NCI-H526 (cell line): Measurements from ENCODE around the gene ZNHIT1.

Source experiments
- DNase-seq, 2 experiments: peaks; one replicate each; lab custom pipeline; 2025; lab: John Stamatoyannopoulos, UW

Gene ZNHIT1

GRCh38 chr7:101217388-101218235 lies at the start of gene ZNHIT1, which contains the start of gene PLOD3:
Gene ZNHIT1 (plus strand): TSS chr7:101218165. CDS start chr7:101218196, 31 bp downstream.
Gene PLOD3 (minus strand): TSS chr7:101217581. CDS start chr7:101217274, 307 bp downstream.
- peak; percentile 98 to 99 for DNase-seq

- no peak for DNase-seq
Measured at GRCh38 chr7:101168412-101169049, 49.4 kb upstream of the ZNHIT1 start.

- no peak for DNase-seq
Measured at GRCh38 chr7:101169110-101169837, 48.7 kb upstream of the ZNHIT1 start.

GRCh38 chr7:101169838-101170551 lies 48.0 kb upstream of the ZNHIT1 start:
- peak in 1 of 2 experiments; percentile 75 for DNase-seq

GRCh38 chr7:101170617-101171441 lies 47.1 kb upstream of the ZNHIT1 start:
- DNase-seq = no peak

- DNase-seq = no peak
Measured at GRCh38 chr7:101171442-101171837, 46.5 kb upstream of the ZNHIT1 start.

GRCh38 chr7:101172005-101172853 lies 45.7 kb upstream of the ZNHIT1 start:
- peak; percentile 60 to 76 for DNase-seq

GRCh38 chr7:101172854-101173751 lies 44.9 kb upstream of the ZNHIT1 start:
- DNase-seq = peak in 1 of 2 experiments; percentile 37

- DNase-seq = peak in 1 of 2 experiments; percentile 47
Measured at GRCh38 chr7:101173752-101174244, 44.2 kb upstream of the ZNHIT1 start.

- no peak for DNase-seq
Measured at GRCh38 chr7:101174322-101174854, 43.6 kb upstream of the ZNHIT1 start.

- no peak for DNase-seq
Measured at GRCh38 chr7:101175664-101176063, 42.3 kb upstream of the ZNHIT1 start.

GRCh38 chr7:101177644-101178043 lies 40.3 kb upstream of the ZNHIT1 start:
- DNase-seq = no peak

- peak in 1 of 2 experiments; percentile 50 for DNase-seq
Measured at GRCh38 chr7:101179117-101179516, 38.8 kb upstream of the ZNHIT1 start.

GRCh38 chr7:101179713-101180112 lies 38.3 kb upstream of the ZNHIT1 start:
- no peak for DNase-seq

- DNase-seq = no peak
Measured at GRCh38 chr7:101180130-101180755, 37.7 kb upstream of the ZNHIT1 start, which contains the start of gene NAT16. Gene NAT16 (minus strand): TSS chr7:101180293. CDS start chr7:101174807, 5,486 bp downstream.

GRCh38 chr7:101185258-101185839 lies 32.6 kb upstream of the ZNHIT1 start:
- no peak for DNase-seq

- DNase-seq = no peak
Measured at GRCh38 chr7:101186194-101186593, 31.8 kb upstream of the ZNHIT1 start.
